Activated CD8-positive, alpha-beta memory T cell treated with anti-CD3 and anti-CD28 coated beads for 36 hours (primary cell): Measurements from ENCODE around the gene CAVIN2. TPM values are rescaled to one million over a fixed set of nuclear protein-coding genes. Genes with fewer than 3 reads are reported as not detected.
"Not testable (repeated sequence)": the region's sequence is repeated elsewhere in the genome, so short reads cannot be mapped to it uniquely, and the experiment has no call there.

Experiments
- CTCF ChIA-PET: fragments of 350-600 bp; sonication (Branson Sonifier 250); formaldehyde crosslinking; loops from one replicate; lab custom pipeline; 2021; ENCODE audit warnings: antibody characterized with exemption; lab: Charles Lee
- POLR2A ChIA-PET: fragments of 350-600 bp; sonication (Branson Sonifier 250); formaldehyde crosslinking; loops from one replicate; lab custom pipeline; 2021; ENCODE audit warnings: antibody characterized with exemption; lab: Charles Lee
- total RNA-seq, 2 experiments: library from RNA; stranded (reverse); gene quantifications; one replicate each; pipeline ENCODE4 v1.2.3, GENCODE V29; 2021

CAVIN2 gene
- total RNA-seq, 2 experiments from 2014 or later, result not detected

DNA sequence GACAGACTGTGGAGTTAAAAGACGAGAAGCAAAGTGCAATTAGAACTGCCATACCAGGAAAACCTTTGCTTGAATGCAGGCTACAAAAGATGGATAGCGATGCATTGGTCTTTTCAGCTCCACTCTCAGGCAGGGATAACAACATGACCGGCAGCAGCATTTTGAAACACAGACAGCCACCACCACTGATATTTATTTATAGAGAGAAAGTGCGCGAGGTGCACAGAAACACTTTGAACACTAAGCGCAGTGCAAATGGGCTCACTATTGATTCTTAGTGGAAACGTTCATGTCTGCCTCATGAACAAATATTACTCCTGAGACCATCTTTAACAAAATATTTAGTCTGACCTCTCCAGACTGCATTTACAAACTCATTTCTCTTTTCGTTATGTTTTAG, 32.9 kb downstream of the CAVIN2 start:
- CTCF ChIA-PET, result no interaction called here
- POLR2A ChIA-PET, result no interaction called here

DNA sequence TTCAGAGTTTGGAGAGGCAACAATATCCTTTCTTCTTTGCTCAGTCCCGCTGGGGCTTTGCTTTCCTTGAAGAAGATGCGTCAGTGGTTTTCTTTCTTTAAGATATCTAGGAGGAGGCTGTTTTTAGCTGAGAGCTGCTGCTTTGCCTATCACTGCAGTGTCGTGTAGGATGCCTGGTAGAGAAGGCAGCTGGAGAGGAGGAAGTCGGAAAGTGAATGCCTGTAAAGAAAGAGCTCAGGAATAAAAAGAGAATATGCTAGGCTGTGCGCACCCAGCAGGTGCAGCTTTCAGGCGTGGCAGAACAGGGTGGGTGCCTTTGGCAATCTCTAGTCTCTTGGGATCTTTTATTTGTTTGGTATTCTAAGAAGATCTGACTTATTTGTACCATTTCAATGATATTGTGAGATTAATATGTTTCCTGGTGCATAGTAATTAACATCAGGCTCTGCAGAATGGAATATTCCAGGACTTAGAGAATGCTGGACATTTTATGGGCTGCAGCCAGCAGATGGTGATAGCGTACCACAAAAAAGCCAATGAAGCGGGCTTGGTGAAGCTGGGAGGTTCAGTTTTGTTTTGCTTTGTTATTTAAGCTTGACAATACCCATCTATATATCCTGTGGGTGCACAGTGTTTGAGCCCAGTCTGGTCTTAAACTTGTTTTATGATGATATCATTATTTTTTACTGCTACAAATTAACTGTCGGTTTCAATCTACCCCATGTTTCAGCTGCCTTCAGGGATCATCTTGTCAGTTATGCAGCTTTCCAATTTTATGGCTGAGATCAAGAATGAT, 34.9 kb downstream of the CAVIN2 start:
- ChIA-PET CTCF (interaction anchor here (1.5 to 2.0 kb wide), 2 partner anchors 13 to 351 kb away, joined by 3 to 18 read pairs; no protein-coding TSS in a partner anchor), POLR2A (no interaction called here)

DNA sequence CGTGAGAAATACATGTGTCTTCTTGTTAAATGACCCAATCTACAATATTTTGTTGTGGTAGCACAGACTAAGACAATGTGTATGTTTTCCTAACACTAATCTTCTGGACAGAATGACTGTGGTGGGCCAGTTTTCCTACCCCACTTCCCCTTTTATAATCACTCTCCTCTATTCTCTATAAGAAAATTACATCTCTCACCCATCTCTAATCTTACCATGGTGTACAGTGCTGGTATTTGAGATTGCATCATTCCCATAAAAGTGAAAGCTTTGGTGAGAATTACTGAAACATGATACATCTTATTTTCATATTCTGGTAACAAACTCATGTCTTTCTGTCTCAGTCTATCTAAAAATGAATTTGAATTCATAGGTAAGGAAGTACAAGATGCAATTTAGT, 40.5 kb downstream of the CAVIN2 start:
- POLR2A ChIA-PET, result no interaction called here
- CTCF ChIA-PET, result no interaction called here

DNA sequence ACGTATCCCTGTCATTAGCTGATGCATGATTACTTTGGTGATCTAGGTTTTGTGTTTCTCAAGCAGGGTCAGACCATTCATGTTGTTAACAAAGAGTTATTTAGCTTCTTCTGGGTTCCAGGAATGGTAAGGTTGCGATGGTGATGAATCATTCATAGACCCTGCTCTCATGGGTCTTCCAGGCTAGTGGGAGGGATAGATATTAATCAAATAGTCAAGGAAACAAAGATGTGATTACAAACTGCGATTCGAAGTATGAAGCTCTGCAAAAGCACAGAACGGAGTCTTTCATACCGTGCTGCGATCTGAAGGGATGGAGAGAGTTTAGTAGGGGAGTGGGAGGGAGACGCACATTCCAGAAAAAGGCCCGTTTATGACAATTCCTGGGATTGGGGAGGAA, 42.1 kb downstream of the CAVIN2 start:
- ChIA-PET CTCF (interaction anchor here (0.9 kb wide), 1 partner anchor 251 kb away, joined by 3 read pairs; no protein-coding TSS in a partner anchor), POLR2A (no interaction called here)

DNA sequence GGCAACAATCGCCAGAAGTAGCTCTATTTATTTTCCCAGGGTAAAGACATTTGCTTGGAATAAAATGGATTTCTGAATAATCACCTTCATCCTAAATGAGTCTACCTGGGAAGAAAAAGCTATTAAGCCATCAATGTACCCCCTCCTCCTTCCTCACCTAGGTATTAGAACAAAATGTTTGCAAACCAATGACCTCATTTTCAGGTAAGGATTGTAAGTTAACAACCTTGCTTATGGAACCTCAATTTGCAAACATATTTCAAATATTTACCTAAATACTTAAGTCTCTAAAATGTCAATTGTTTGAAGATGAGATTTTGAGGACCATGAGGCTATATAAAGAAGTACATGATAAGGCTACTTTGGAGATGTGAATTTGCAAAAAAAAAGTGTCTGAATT, 43.9 kb downstream of the CAVIN2 start:
- CTCF ChIA-PET, result no interaction called here
- POLR2A ChIA-PET, result no interaction called here

DNA sequence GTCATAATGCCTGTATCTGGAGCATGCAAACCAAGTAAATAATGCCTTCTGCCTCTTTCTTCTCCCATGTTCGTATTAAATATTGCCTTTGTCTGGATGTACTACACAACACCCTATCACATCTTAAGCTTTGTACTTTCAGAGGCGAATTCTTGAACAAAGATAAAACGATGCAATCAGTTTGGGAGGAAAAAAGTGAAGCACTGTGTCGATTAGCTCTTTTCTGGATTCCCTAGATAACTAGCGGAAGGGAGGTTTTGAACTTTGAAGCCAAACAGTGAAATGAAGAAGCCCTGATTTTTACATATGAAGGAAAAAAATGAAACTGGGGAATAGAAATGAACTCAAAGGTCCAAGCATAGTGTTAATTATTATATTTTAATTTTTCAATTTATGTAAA, 44.7 kb downstream of the CAVIN2 start:
- ChIA-PET CTCF (no interaction called here), POLR2A (no interaction called here)

DNA sequence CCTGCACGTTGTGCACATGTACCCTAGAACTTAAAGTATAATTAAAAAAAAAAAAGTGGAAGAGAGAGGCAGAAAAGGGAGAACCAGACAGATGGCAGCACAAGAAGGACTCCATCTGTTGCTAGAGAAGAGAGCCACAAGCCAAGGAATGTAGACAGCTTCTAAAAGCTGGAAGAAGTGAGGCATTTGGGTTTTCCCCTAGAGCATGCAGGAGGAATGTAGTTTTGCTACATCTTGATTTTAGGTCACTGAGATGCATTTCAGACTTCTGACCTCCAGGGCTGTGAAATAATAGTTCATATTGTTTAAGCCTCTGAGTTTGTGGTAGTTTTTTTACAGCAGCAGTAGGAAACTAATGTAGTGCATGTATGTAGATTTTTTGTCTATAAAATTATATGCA, 46.0 kb downstream of the CAVIN2 start:
- POLR2A ChIA-PET, result no interaction called here
- CTCF ChIA-PET, result no interaction called here

DNA sequence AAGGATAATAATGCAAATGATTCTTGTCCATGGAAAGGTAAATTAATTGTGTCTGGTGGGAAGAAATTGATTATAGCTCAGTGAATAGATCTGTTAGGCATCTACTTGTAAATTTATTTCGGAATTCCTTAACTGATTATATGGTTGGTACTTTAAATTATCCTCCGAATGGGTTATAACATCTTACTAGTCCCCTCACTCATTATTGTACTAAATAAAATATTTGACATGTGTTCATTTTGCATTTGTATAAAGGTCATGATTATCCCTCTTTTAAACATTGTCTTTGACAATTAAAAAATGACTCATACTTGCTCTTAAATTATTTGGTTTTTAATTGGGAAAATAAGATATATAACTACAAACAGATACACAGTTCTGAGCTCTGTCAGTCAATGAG, 47.4 kb downstream of the CAVIN2 start:
- CTCF ChIA-PET, result interaction anchor here (0.6 kb wide), 1 partner anchor 13 kb away, joined by 3 read pairs; no protein-coding TSS in a partner anchor
- POLR2A ChIA-PET, result no interaction called here

DNA sequence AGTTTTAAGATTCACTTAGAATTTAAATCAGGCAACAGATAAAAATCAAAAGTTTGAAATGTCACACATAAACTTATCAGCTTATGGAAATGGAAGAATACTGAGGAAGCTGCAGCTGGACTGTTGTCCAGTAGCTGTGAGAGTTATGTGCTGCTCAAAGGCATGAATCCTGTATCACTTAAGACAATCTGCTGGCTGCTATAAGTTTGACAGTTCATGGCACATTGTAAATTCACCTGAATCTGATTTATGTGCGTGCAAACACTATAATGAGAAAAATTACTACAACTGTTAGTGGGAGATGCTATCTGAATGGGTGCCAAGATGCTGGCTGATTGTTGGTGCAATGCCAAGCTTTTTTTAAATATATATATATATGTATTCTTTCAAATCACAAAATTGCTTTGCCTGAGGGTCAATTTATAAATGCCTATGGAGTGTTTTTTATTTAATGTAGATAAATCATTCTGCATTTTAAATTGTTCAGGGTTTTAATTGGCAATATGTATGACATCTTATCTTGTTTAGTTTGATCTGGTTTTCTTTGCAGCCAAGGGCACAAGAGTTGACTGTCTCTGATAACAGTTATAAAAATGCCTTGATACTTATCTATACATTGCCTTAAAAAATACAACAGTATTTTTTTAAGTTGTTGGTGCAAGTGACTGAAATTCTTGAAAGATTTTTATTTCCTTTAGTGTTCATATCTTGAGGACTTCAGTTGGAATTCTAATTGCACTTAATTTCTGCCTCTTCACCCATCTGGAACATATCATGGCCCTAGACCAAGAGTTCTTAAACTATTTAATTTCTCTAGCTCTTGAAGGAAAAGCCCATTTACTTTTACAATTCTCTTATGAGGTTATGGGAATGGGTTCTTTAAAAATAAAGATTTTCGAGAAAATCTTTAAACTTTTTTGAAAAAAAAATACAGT, 48.7 kb downstream of the CAVIN2 start:
- ChIA-PET POLR2A (no interaction called here), CTCF (no interaction called here)

DNA sequence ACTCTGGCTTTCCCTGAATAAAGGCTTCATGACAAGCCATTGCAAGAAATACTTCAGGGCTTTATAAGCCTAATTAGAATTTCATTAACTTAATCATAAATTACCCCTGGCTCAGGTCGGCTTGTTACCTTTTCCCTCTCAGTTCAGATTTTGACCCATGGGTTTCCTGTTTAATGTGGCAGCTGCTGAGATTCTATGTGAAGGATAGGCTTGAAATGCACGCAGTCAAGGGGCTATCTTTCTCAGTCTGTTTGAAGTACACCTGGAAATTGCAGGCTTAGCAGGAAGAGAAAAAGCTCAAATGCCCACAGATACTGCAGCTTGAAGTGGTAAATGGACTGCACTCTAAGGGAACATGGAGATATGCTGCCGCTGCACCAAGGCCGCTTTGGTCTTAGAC, 49.4 kb downstream of the CAVIN2 start:
- POLR2A ChIA-PET, result no interaction called here
- CTCF ChIA-PET, result no interaction called here

DNA sequence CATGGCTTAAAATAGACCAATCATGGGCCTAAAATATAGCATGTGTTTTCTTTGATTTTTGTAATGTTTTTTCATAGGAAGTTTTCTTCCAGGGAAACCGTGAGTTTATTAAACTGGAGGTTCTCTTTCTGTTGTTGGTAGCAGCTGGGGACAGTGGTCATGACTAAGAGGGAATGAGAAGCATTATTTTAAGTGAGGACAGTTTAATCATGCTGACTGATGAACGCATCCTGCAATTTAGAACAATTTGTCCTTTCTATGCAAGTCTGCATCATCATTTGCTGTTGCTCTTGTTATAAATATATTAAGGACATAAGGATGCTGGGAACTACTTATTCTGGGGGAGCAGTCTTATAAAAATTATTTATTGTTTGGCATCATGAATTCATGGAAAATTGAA, 51.2 kb downstream of the CAVIN2 start:
- ChIA-PET POLR2A (no interaction called here), CTCF (no interaction called here)

DNA sequence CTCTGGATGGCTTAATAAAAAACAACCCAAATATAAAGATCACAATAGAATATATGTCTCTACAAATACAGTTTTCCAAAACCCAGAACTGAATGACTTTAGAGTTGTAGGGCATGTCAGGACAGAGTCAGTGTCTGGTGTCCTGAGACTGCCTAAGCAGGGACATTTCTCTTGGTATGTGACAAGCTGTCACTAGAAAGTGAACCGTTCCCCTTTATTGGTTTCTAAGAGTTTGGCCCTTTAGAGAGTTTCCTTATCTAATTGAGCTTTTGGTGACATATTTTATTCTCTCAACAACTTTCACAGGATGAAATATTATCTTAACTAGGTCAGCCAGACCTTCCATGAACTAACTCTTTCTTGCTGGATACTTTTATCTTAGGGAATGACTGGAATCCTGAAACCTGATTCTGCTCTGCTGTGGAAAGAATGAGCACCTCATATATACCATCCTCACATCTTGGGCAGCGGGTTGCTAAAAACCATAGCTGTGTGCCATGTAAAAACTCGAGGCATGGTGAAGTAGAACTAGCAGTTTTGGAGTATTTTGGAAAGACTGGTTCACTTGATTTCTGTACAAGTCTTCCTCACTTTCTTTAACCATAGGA, 54.8 kb downstream of the CAVIN2 start:
- POLR2A ChIA-PET, result no interaction called here
- CTCF ChIA-PET, result no interaction called here

DNA sequence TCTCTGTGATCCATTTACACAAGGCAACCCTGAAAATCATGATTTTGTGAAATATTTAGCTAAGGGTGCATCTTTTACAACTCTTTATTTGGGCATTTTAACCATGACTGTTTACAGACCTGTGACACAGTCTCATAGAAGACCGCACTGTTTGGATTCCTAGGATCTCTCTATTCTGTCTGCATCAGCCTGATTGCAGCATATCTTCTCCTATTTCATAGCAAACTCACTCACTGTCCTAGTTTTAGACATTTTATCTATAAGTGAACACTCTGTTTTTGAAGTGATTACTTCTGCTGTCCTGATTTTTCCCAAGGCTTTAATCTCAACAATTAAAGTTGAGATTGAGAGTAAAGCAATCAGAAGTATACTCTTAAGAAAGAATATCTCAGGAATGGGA, 56.2 kb downstream of the CAVIN2 start:
- CTCF ChIA-PET, result no interaction called here

DNA sequence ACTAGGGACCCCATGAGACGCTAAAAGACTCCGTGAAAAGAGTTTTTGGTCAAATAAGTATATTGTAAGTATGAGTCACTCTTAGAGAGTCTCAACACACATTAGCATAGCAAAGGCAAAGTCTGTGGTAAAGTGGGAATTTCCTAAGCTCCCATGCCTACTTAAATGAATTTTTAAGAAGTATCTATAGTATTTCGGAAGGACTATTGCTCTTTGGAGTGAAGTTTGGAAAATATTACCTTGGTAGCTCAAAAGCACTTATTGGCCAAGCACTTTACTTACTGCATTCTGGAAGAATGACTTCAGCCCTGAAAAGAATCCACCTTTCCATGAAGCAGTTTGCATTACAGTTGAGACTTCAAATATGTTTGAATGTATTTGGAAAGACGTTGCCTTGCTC, 57.1 kb downstream of the CAVIN2 start:
- ChIA-PET POLR2A (no interaction called here), CTCF (no interaction called here)

More for the DNA sequence above, 56.2 kb downstream of the CAVIN2 start:
- POLR2A ChIA-PET, result no interaction called here

DNA sequence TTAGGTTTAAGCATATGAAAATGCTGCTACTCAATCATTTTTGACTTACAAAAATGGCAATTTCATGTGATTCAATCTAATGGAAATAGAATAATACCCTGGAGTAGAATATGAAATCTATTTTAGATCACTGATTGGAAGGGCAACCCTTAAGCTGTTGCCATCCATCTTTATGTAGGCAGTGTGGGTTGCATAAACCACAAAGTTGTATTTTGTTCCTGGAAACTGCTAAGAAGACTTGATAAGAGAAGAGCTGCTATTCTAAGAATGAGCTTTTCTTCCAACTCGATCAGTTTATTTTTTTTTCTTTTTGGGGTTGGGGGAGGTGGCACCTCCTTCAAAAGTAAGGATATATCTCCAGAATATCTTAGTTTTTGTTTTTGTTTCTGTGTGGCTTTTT, 60.2 kb downstream of the CAVIN2 start:
- ChIA-PET CTCF (no interaction called here), POLR2A (interaction anchor here (0.6 kb wide), 1 partner anchor 200 kb away, joined by 5 read pairs; no protein-coding TSS in a partner anchor)

DNA sequence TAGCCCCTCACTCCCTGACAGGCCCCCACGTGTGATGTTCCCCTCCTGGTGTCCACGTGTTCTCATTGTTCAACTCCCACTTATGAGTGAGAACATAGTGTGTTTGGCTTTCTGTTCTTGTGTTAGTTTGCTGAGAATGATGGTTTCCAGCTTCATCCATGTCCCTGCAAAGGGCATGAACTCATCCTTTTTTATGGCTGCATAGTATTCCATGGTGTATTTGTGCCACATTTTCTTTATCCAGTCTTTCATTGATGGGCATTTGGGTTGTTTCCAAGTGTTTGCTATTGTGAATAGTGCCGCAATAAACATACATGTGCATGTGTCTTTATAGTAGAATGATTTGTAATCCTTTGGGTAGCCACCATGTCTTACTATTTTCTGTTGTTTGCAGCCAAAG, 61.2 kb downstream of the CAVIN2 start:
- CTCF ChIA-PET, POLR2A ChIA-PET: not testable (repeated sequence)
